Tibial nerve (tissue), 4 donors: ENCODE data around the gene CHST7. TPM values are rescaled to one million over a fixed set of nuclear protein-coding genes. Genes with fewer than 3 reads are reported as not detected.

ENCODE experiments used
- DNase-seq, 2 donors: peaks; one replicate each; pipeline ENCODE4 v3.0.0-alpha.2; 2019; ENCODE audit warnings: low spot score in 2 of 2
- H3K27ac ChIP-seq, 4 donors: fragments of 200-600 bp; sonication (generic) in 3 of 4; one replicate each; pipeline ENCODE4 v1.5.1; 2017 to 2019; ENCODE audit warnings: mild to moderate bottlenecking in 1 of 4
- H3K27me3 ChIP-seq, 2 donors: fragments of 200-600 bp; sonication (generic) in 1 of 2; one replicate each; pipeline versions ENCODE4 v1.5.1 to v1.6.0; 2017 to 2019
- H3K36me3 ChIP-seq, 3 donors: fragments of 200-600 bp; sonication (generic); one replicate each; pipeline ENCODE4 v1.5.1; 2018 to 2019
- H3K4me1 ChIP-seq, 4 donors: fragments of 200-600 bp; sonication (generic) in 3 of 4; one replicate each; pipeline ENCODE4 v1.5.1; 2017 to 2019
- H3K4me3 ChIP-seq, 4 donors: fragments of 200-600 bp; sonication (generic) in 3 of 4; one replicate each; pipeline ENCODE4 v1.5.1; 2017 to 2019; ENCODE audit warnings: mild to moderate bottlenecking in 1 of 4, moderate library complexity in 1 of 4
- H3K9me3 ChIP-seq, 4 donors: fragments of 200-600 bp; sonication (generic) in 3 of 4; one replicate each; pipeline ENCODE4 v1.5.1; 2017 to 2019
- CTCF ChIP-seq, 5 experiments: fragments of 200-600 bp in 3 of 5; fragments of 450-650 bp in 2 of 5; sonication (generic) in 3 of 5; IDR thresholded peaks; one replicate each; pipeline ENCODE4 v1.5.1; 2016 to 2019; ENCODE audit warnings: antibody characterized with exemption in 5 of 5, mild to moderate bottlenecking in 3 of 5, moderate library complexity in 2 of 5
- EP300 ChIP-seq, 2 donors: sonication (generic); formaldehyde crosslinking; IDR thresholded peaks; one replicate each; pipeline ENCODE4 v1.6.1; 2017; ENCODE audit warnings: antibody characterized with exemption in 2 of 2, mild to moderate bottlenecking in 1 of 2
- POLR2A ChIP-seq, 2 donors: fragments of 450-650 bp; IDR thresholded peaks; one replicate each; pipeline ENCODE4 v1.6.1; 2017; ENCODE audit warnings: antibody characterized with exemption in 2 of 2, mild to moderate bottlenecking in 2 of 2, moderate library complexity in 2 of 2
- WGBS, 2 donors: methylation state at CpG; one replicate each; pipeline ENCODE4 v1.1.5; 2018; 5-methylcytosine and 5-hydroxymethylcytosine counted together
- total RNA-seq, 4 donors: library from RNA; depleted of rRNA; stranded (reverse); fragments of >200 nt; gene quantifications; one replicate each; pipeline ENCODE4 v1.1.0, GENCODE V29; 2016

CHST7 gene
- total RNA-seq, 4 donors from 2014 or later: 35.6 to 106 (median 72.9) TPM

- Histone ChIP-seq H3K9me3 (no peaks in the 10 kb centered on the region), H3K27ac (no peak overlapping the region), H3K4me1 (no peaks in the 10 kb centered on the region), H3K27me3 (no peaks in the 10 kb centered on the region), H3K4me3 (no peak overlapping the region), H3K36me3 (no peaks in the 10 kb centered on the region)
- 0% methylated on average over 1 of the region's 1 CpG for WGBS, 2 donors
- TF ChIP-seq POLR2A (IDR thresholded peaks at IDR 0.05) (no peak), CTCF (IDR thresholded peaks at IDR 0.05) (no peak), EP300 (IDR thresholded peaks at IDR 0.05) (no peak)
- no peak for DNase-seq
Observed at GRCh38 chrX:46599051-46599560, 25.5 kb downstream of the CHST7 start.

GRCh38 chrX:46601283-46601682, 27.7 kb downstream of the CHST7 start:
- TF ChIP-seq POLR2A (IDR thresholded peaks at IDR 0.05): no peak
- TF ChIP-seq EP300 (IDR thresholded peaks at IDR 0.05): peak in 1 of 2 donors; percentile 57
- no peak for TF ChIP-seq CTCF (IDR thresholded peaks at IDR 0.05)
- Histone ChIP-seq H3K27me3 (peaks cover 0 to 4% of the 10 kb centered on the region in 2 donors), H3K4me3 (no peak overlapping the region), H3K27ac (peak overlapping the region in 1 of 4 donors; percentile 63), H3K9me3 (no peaks in the 10 kb centered on the region), H3K4me1 (no peaks in the 10 kb centered on the region), H3K36me3 (no peaks in the 10 kb centered on the region)
- DNase-seq: no peak
- WGBS, 2 donors: 9 to 44% methylated on average over 6 of the region's 6 CpGs

- no peaks in the 10 kb centered on the region for H3K9me3 ChIP-seq
- TF ChIP-seq POLR2A (IDR thresholded peaks at IDR 0.05) (no peak), CTCF (IDR thresholded peaks at IDR 0.05) (no peak), EP300 (IDR thresholded peaks at IDR 0.05) (no peak)
- no peak overlapping the region for H3K4me3 ChIP-seq
- peak overlapping the region in 1 of 4 donors; percentile 63 for H3K27ac ChIP-seq
- WGBS, 2 donors: 88 to 96% methylated on average over 4 to 6 of the region's 6 CpGs
- DNase-seq: no peak
- no peaks in the 10 kb centered on the region for H3K36me3 ChIP-seq
- no peaks in the 10 kb centered on the region for H3K4me1 ChIP-seq
- peaks cover 0 to 4% of the 10 kb centered on the region in 2 donors for H3K27me3 ChIP-seq
Observed at GRCh38 chrX:46602468-46603102, 29.0 kb downstream of the CHST7 start.

DNA sequence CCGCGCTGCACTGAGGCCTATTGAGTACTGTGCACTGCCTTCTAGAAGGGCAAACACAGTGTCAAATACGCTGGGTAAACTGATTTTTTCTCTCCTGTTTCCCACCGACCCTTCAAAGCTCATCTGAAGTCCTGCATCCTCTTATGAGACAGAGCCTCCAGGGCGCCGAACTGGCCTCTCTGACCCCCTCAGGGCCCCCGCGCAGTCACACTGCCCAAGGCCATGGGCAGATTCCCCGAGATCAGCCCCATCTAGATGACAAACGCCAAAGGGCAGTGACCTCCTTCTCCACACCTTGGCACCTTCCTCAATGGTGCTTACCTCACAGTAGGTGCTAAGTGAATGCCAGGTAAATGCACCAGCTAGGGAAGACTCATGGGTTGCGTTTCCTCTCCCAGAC, 34.4 kb downstream of the CHST7 start:
- Histone ChIP-seq H3K4me1 (no peaks in the 10 kb centered on the region), H3K36me3 (no peaks in the 10 kb centered on the region), H3K27me3 (peaks cover 0 to 4% of the 10 kb centered on the region in 2 donors), H3K4me3 (no peak overlapping the region), H3K27ac (no peak overlapping the region), H3K9me3 (no peaks in the 10 kb centered on the region)
- 63 to 67% methylated on average over 9 to 11 of the region's 11 CpGs for WGBS, 2 donors
- no peak for TF ChIP-seq POLR2A (IDR thresholded peaks at IDR 0.05)
- no peak for TF ChIP-seq CTCF (IDR thresholded peaks at IDR 0.05)
- no peak for TF ChIP-seq EP300 (IDR thresholded peaks at IDR 0.05)
- DNase-seq: no peak

- 66 to 86% methylated on average over 3 to 5 of the region's 5 CpGs for WGBS, 2 donors
- TF ChIP-seq POLR2A (IDR thresholded peaks at IDR 0.05): no peak
- TF ChIP-seq EP300 (IDR thresholded peaks at IDR 0.05): no peak
- TF ChIP-seq CTCF (IDR thresholded peaks at IDR 0.05): no peak
- no peak overlapping the region for H3K4me3 ChIP-seq
Observed at GRCh38 chrX:46610070-46610658, 36.6 kb downstream of the CHST7 start.

More at GRCh38 chrX:46610070-46610658, 36.6 kb downstream of the CHST7 start:
- no peaks in the 10 kb centered on the region for H3K36me3 ChIP-seq
- H3K4me1 ChIP-seq: no peaks in the 10 kb centered on the region
- no peak overlapping the region for H3K27ac ChIP-seq
- DNase-seq: no peak
- no peaks in the 10 kb centered on the region for H3K9me3 ChIP-seq
- H3K27me3 ChIP-seq: no peaks in the 10 kb centered on the region
